CD14-positive monocyte (primary cell): ENCODE results near the gene DMWD. TPM values are rescaled to one million over a fixed set of nuclear protein-coding genes. Genes with fewer than 3 reads are reported as not detected.
A peak's percentile ranks its signal among the peaks of the same experiment; 100 is the strongest.
"Not testable (repeated sequence)": the region's sequence is repeated elsewhere in the genome, so short reads cannot be mapped to it uniquely, and the experiment has no call there.

Source experiments
- DNase-seq, 3 donors: peaks; one replicate each; pipeline ENCODE4 v3.0.0-alpha.2; 2011 to 2022
- H2AFZ ChIP-seq: 2 replicates; pipeline ENCODE4 v1.6.0; 2012; ENCODE audit warnings: mild to moderate bottlenecking, low read depth, low read length, inconsistent platforms; ENCODE audit not compliant: insufficient read depth, poor library complexity, severe bottlenecking
- H3K27ac ChIP-seq, 2 donors: 1 replicate in 1 of 2; 2 replicates in 1 of 2; pipeline ENCODE4 v1.5.1; 2012 to 2013; ENCODE audit warnings: low read length in 2 of 2, control low read depth in 1 of 2, inconsistent platforms in 1 of 2, low read depth in 1 of 2, mild to moderate bottlenecking in 1 of 2
- H3K27me3 ChIP-seq, 2 donors: one replicate each; pipeline versions ENCODE4 v1.6.0 to v1.6.1; 2011 to 2013; ENCODE audit warnings: low read length in 2 of 2; ENCODE audit not compliant: control insufficient read depth in 2 of 2, insufficient read depth in 2 of 2
- H3K36me3 ChIP-seq, 2 donors: replicated peaks in 1 of 2; 1 replicate in 1 of 2; 2 replicates in 1 of 2; pipeline versions ENCODE4 v1.5.1 to v1.6.1; 2012 to 2013; ENCODE audit warnings: low read length in 2 of 2, control low read depth in 1 of 2, inconsistent platforms in 1 of 2, mild to moderate bottlenecking in 1 of 2; ENCODE audit not compliant: insufficient read depth in 2 of 2, control insufficient read depth in 1 of 2
- H3K4me1 ChIP-seq, 2 donors: 1 replicate in 1 of 2; 2 replicates in 1 of 2; pipeline versions ENCODE4 v1.5.1 to v1.6.1; 2012 to 2013; ENCODE audit warnings: low read length in 2 of 2, control low read depth in 1 of 2, inconsistent platforms in 1 of 2, mild to moderate bottlenecking in 1 of 2, moderate library complexity in 1 of 2; ENCODE audit not compliant: insufficient read depth in 2 of 2, control insufficient read depth in 1 of 2
- H3K4me2 ChIP-seq: replicated peaks from 2 replicates; pipeline ENCODE3; 2012; ENCODE audit warnings: low read length, moderate library complexity, mild to moderate bottlenecking; ENCODE audit not compliant: poor library complexity, severe bottlenecking; ENCODE audit errors: extremely low read depth
- H3K4me3 ChIP-seq, 3 experiments: fragments of 200-600 bp in 1 of 3; sonication (generic) in 1 of 3; replicated peaks in 1 of 3; 1 replicate in 2 of 3; 2 replicates in 1 of 3; pipeline ENCODE4 v1.5.1; 2011 to 2013; ENCODE audit warnings: low read length in 3 of 3, mild to moderate bottlenecking in 3 of 3, control low read depth in 2 of 3, low read depth in 2 of 3, inconsistent platforms in 1 of 3, moderate library complexity in 1 of 3
- H3K79me2 ChIP-seq: 2 replicates; pipeline ENCODE4 v1.6.0; 2012; ENCODE audit warnings: mild to moderate bottlenecking, control low read depth, inconsistent platforms, low read length, moderate library complexity; ENCODE audit not compliant: insufficient read depth
- H3K9ac ChIP-seq: 2 replicates; pipeline ENCODE4 v1.6.0; 2017; ENCODE audit warnings: low read length, mild to moderate bottlenecking; ENCODE audit not compliant: insufficient read depth, poor library complexity, severe bottlenecking
- H3K9me3 ChIP-seq, 2 donors: replicated peaks in 1 of 2; 1 replicate in 1 of 2; 2 replicates in 1 of 2; pipeline versions ENCODE4 v1.5.1 to v1.6.1; 2012 to 2013; ENCODE audit warnings: low read length in 2 of 2, control low read depth in 1 of 2; ENCODE audit not compliant: control insufficient read depth in 1 of 2, insufficient read depth in 1 of 2
- H4K20me1 ChIP-seq: 2 replicates; pipeline ENCODE4 v1.6.0; 2012; ENCODE audit warnings: mild to moderate bottlenecking, low read length, control low read depth, moderate library complexity; ENCODE audit not compliant: insufficient read depth
- H3K27ac Mint-ChIP-seq, 7 donors: one replicate each; pipeline ENCODE4 v1.8.0; 2020; ENCODE audit warnings: mild to moderate bottlenecking in 7 of 7, mixed read lengths in 7 of 7, moderate library complexity in 6 of 7, inconsistent platforms in 2 of 7
- H3K27me3 Mint-ChIP-seq, 3 donors: one replicate each; pipeline ENCODE4 v1.8.0; 2021 to 2022; ENCODE audit warnings: low read depth in 3 of 3, mild to moderate bottlenecking in 3 of 3, mixed read lengths in 3 of 3, moderate library complexity in 3 of 3, inconsistent platforms in 1 of 3
- H3K36me3 Mint-ChIP-seq, 2 donors: one replicate each; pipeline ENCODE4 v1.8.0; 2020; ENCODE audit warnings: mixed read lengths in 2 of 2, inconsistent platforms in 1 of 2, mild to moderate bottlenecking in 1 of 2
- H3K4me1 Mint-ChIP-seq: one replicate; pipeline ENCODE4 v1.8.0; 2020; ENCODE audit warnings: mild to moderate bottlenecking, mixed read lengths
- H3K4me3 Mint-ChIP-seq, 2 donors: one replicate each; pipeline ENCODE4 v1.8.0; 2020; ENCODE audit warnings: mild to moderate bottlenecking in 2 of 2, mixed read lengths in 2 of 2, moderate library complexity in 1 of 2
- H3K9me3 Mint-ChIP-seq, 7 donors: one replicate each; pipeline ENCODE4 v1.8.0; 2020 to 2022; ENCODE audit warnings: mixed read lengths in 7 of 7, mild to moderate bottlenecking in 6 of 7, moderate library complexity in 6 of 7, inconsistent platforms in 2 of 7
- CTCF ChIP-seq: fragments of 200-600 bp; IDR thresholded peaks from one replicate; pipeline ENCODE4 v1.8.0; 2022; ENCODE audit warnings: antibody characterized with exemption, mild to moderate bottlenecking
- WGBS: methylation state at CpG from one replicate; pipeline ENCODE4 v1.1.5; 2013; ENCODE audit warnings: missing lambda C conversion rate; ENCODE audit not compliant: insufficient coverage; 5-methylcytosine and 5-hydroxymethylcytosine counted together
- intact Hi-C, 2 donors: fragments of 100-400 bp; cut with micrococcal nuclease; formaldehyde crosslinking; loops; one replicate each; pipeline versions ENCODE4 v1.15.0 to v1.15.1; 2023
- polyA plus RNA-seq, 3 donors: library from polyadenylated mRNA; depleted of rRNA in 1 of 3; unstranded in 2 of 3; stranded (reverse) in 1 of 3; fragments of 300-500 nt in 2 of 3; fragments of >200 nt in 1 of 3; fragmentation: Illumina TruSeq in 2 of 3; gene quantifications; 1 replicate in 2 of 3; 2 replicates in 1 of 3; pipeline ENCODE4 v1.2.3, GENCODE V29; 2012 to 2021

Gene DMWD
- polyA plus RNA-seq, 3 donors: 1.5 to 3.4 (median 2.4) TPM

DNA sequence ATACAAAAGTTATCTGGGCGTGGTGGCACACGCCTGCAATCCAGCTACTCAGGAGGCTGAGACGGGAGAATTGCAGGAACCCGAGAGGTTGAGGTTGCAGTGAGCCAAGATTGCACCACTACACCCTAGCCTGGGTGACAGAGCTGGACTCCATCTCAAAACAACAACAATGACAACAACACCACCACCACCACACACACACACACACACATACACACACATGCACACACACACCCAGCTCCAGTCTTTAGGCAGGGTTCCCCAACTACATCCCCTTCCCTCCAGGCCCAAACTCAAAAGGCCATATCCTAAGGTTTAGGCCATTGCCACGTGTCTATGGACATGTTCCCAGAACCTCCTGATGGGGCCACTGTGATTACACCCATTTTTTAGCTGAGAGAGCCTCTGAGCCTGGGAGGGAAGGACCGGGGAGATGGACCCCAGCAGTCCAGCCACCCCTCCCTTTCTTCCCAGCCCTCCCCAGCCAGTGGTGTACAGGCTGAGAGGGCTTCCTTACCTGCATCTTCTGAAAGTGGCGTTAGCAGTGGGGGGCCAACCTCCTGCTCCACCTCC, 9.0 kb upstream of the DMWD start:
- no peak for TF ChIP-seq CTCF
- Histone ChIP-seq H3K9ac (no peak overlapping the region), H3K36me3 (no peaks in the 10 kb centered on the region), H2AFZ (no peak overlapping the region), H3K9me3 (peaks cover 7% of the 10 kb centered on the region in 2 donors), H3K4me2 (no peak overlapping the region), H3K27ac (no peak overlapping the region), H3K4me1 (peaks cover 5 to 8% of the 10 kb centered on the region in 2 donors), H4K20me1 (peaks cover 4% of the 10 kb centered on the region), H3K4me3 (no peak overlapping the region), H3K79me2 (no peaks in the 10 kb centered on the region), H3K27me3 (peaks cover 30 to 91% of the 10 kb centered on the region in 2 donors)
- peak overlapping the region in 1 of 2 donors; percentile 81 for H3K4me3 Mint-ChIP-seq
- H3K27ac Mint-ChIP-seq: no peak overlapping the region
- peaks cover 13% of the 10 kb centered on the region for H3K4me1 Mint-ChIP-seq
- H3K9me3 Mint-ChIP-seq: peaks cover 4 to 34% (median 14%) of the 10 kb centered on the region in 7 donors
- 58% methylated on average over 3 of the region's 7 CpGs for WGBS
- no peaks in the 10 kb centered on the region for H3K36me3 Mint-ChIP-seq
- intact Hi-C loops: no loop called here
- DNase-seq: no peak
- peaks cover 90 to 97% (median 96%) of the 10 kb centered on the region in 3 donors for H3K27me3 Mint-ChIP-seq

GRCh38 chr19:45800070-45800553, 7.5 kb upstream of the DMWD start:
- Mint-ChIP-seq H3K27ac (no peak overlapping the region), H3K4me1 (peaks cover 4% of the 10 kb centered on the region), H3K9me3 (peaks cover 0 to 32% (median 8%) of the 10 kb centered on the region in 7 donors), H3K36me3 (no peaks in the 10 kb centered on the region), H3K27me3 (peaks cover 98 to 99% (median 99%) of the 10 kb centered on the region in 3 donors), H3K4me3 (peak overlapping the region in 1 of 2 donors; percentile 81)
- DNase-seq: peak in 1 of 3 donors; percentile 43
- Histone ChIP-seq H3K79me2 (no peaks in the 10 kb centered on the region), H3K4me1 (no peaks in the 10 kb centered on the region), H3K4me3 (no peak overlapping the region), H3K27ac (no peak overlapping the region), H3K4me2 (no peak overlapping the region), H3K9me3 (peaks cover 0 to 8% of the 10 kb centered on the region in 2 donors), H3K9ac (no peak overlapping the region), H3K27me3 (peaks cover 37 to 95% of the 10 kb centered on the region in 2 donors), H3K36me3 (no peaks in the 10 kb centered on the region), H4K20me1 (peaks cover 15% of the 10 kb centered on the region), H2AFZ (no peak overlapping the region)
- WGBS: 96% methylated on average over 3 of the region's 8 CpGs
- TF ChIP-seq CTCF: no peak
- intact Hi-C loops: no loop called here

DNA sequence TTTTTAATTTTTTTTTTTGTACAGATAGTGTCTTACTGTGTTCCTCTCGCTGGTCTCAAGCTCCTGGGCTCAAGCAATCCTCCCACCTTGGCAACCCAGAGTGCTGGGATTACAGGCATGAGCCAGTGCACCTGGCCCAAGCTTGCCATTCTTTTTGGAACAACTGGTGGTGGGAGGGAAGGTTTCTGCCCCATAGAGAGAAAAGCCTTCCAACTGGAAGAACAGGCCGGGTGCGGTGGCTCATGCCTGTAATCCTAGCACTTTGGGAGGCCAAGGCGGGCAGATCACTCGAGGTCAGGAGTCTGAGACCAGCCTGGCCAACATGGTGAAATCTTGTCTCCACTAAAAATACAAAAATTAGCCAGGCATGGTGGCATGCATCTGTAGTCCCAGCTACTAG, 6.9 kb upstream of the DMWD start:
- intact Hi-C loops: loop anchor here (1.0 kb wide), 1 partner anchor 29 kb away; no protein-coding TSS in a partner anchor
- H3K4me1 Mint-ChIP-seq: not testable (repeated sequence)
- H3K27me3 ChIP-seq: peaks cover 42 to 95% of the 10 kb centered on the region in 2 donors

More for the DNA sequence above, 6.9 kb upstream of the DMWD start:
- peak overlapping the region in 1 of 2 donors; percentile 81 for H3K4me3 Mint-ChIP-seq
- H3K27ac Mint-ChIP-seq, H3K9me3 ChIP-seq, H3K27ac ChIP-seq, H3K4me3 ChIP-seq, H3K4me2 ChIP-seq, H3K36me3 ChIP-seq, DNase-seq, H2AFZ ChIP-seq, H3K9ac ChIP-seq, H3K4me1 ChIP-seq, H3K36me3 Mint-ChIP-seq, H3K79me2 ChIP-seq: not testable (repeated sequence)
- WGBS: 100% methylated on average over 3 of the region's 5 CpGs
- peaks cover 19% of the 10 kb centered on the region for H4K20me1 ChIP-seq
- H3K9me3 Mint-ChIP-seq: peaks cover 2 to 38% (median 9%) of the 10 kb centered on the region in 7 donors
- peaks cover 98 to 99% (median 99%) of the 10 kb centered on the region in 3 donors for H3K27me3 Mint-ChIP-seq
